Measurements from ENCODE around the gene WDR27.

GRCh38 chr6:169450097-169450496 lies 251.7 kb downstream of the WDR27 start:
- no peak for TF ChIP-seq POLR2A (IDR thresholded peaks at IDR 0.05; ENCODE audit: low read length)
- TF ChIP-seq GATA1 (IDR thresholded peaks at IDR 0.05; ENCODE audit: low read depth, low read length), result no peak

Data from erythroblast (primary cell).